ENCODE measurements around the gene C1QC.

DNA sequence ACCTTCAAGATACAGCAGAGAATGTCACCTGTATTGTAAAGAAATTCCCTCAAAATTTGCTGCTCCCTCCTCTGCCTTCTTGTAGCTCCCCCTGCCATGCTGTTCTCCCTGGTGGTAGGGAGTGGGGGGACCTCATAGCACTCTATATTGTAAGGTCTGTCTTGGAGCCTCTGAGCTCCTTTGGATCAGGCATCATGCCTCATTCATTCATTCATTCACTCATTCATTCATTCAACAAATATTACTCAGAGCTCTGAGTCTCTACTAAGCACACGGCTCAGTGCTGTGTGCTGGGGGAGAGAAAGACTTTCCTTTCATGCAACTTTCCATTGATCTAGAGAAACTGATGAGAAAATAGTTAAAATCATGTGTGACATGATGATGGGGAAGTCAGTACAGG lies 40.1 kb downstream of the C1QC start:
- TF ChIP-seq CTCF (IDR thresholded peaks at IDR 0.05) (no peak), POLR2A (IDR thresholded peaks at IDR 0.05) (no peak)

Data from testis (tissue), 2 donors.